K562 (cell line): ENCODE data around the gene PTPRC. TPM values are rescaled to one million over a fixed set of nuclear protein-coding genes. Genes with fewer than 3 reads are reported as not detected.

Experiments used
- ATAC-seq: fragments of 200-7000 bp; cut with Tn5 transposase; 3 replicates; pipeline ENCODE4 v1.9.1; 2020; ENCODE audit warnings: moderate library complexity
- BruUV-seq: library from RNA; stranded (reverse); fragments of 400-500 nt; replicated peaks from 2 replicates; lab custom pipeline; 2021; lab: Mats Ljungman, UMichigan
- CTCF ChIA-PET: fragments of 300-600 bp; formaldehyde crosslinking; extraction: SDS; loops from one replicate; lab custom pipeline; 2021; ENCODE audit warnings: low intra/inter-chr PET ratio; lab: Yijun Ruan, JAX
- POLR2A ChIA-PET: fragments of 300-600, 350-650 bp; sonication (Branson Sonifier 250); formaldehyde crosslinking; extraction: SDS; loops from one replicate; lab custom pipeline; 2021; ENCODE audit warnings: antibody characterized with exemption, inconsistent platforms; lab: Yijun Ruan, JAX
- DNase-seq, 4 experiments: peaks; one replicate each; pipeline versions ENCODE4 v3.0.0 to v3.0.0-alpha.2; 2011 to 2018; ENCODE audit warnings: low spot score in 3 of 4, mixed read lengths in 3 of 4; ENCODE audit errors: extremely low read depth in 1 of 4
- FAIRE-seq: peaks from 2 replicates; lab custom pipeline; 2011; peaks lifted over from hg19 to GRCh38; lab: Jason Lieb, UNC
- H2AFZ ChIP-seq: 2 replicates; pipeline ENCODE4 v1.6.0; 2011; ENCODE audit warnings: low read depth, low read length, control low read depth, inconsistent platforms
- H3K27ac ChIP-seq: fragments of 200-600 bp; 3 replicates; pipeline ENCODE4 v1.8.0; 2011; ENCODE audit warnings: low read depth, mild to moderate bottlenecking, control low read depth, inconsistent platforms, low read length, moderate library complexity, mixed read lengths; ENCODE audit errors: extremely low read depth
- H3K27me3 ChIP-seq, 2 experiments: fragments of 300-600 bp in 1 of 2; 2 replicates in 1 of 2; 3 replicates in 1 of 2; pipeline versions ENCODE4 v1.6.0 to v1.8.0; 2011; ENCODE audit warnings: inconsistent platforms in 2 of 2, low read length in 2 of 2, mild to moderate bottlenecking in 1 of 2, mixed read lengths in 1 of 2, moderate library complexity in 1 of 2; ENCODE audit not compliant: control insufficient read depth in 2 of 2, insufficient read depth in 2 of 2
- H3K36me3 ChIP-seq: fragments of 300-600 bp; 3 replicates; pipeline ENCODE4 v1.8.0; 2011; ENCODE audit warnings: mild to moderate bottlenecking, low read length, inconsistent platforms; ENCODE audit not compliant: control insufficient read depth, insufficient read depth
- H3K4me1 ChIP-seq, 2 experiments: fragments of 200-600 bp in 1 of 2; replicated peaks in 1 of 2; 2 replicates in 1 of 2; 3 replicates in 1 of 2; pipeline versions ENCODE4 v1.5.1 to v1.8.0; 2011; ENCODE audit warnings: inconsistent platforms in 2 of 2, low read length in 2 of 2, mild to moderate bottlenecking in 1 of 2, mixed read lengths in 1 of 2, moderate library complexity in 1 of 2; ENCODE audit not compliant: control insufficient read depth in 2 of 2, insufficient read depth in 2 of 2
- H3K4me2 ChIP-seq: 2 replicates; pipeline ENCODE4 v1.6.1; 2011; ENCODE audit warnings: low read length, control low read depth, inconsistent platforms, mixed read lengths; ENCODE audit not compliant: insufficient read depth
- H3K4me3 ChIP-seq: fragments of 200-600 bp; sonication (generic), shearing (Covaris generic); 2 replicates; pipeline ENCODE4 v1.5.1; 2016; ENCODE audit warnings: control low read depth, inconsistent platforms
- H3K79me2 ChIP-seq: fragments of 200-600 bp; 3 replicates; pipeline ENCODE4 v1.8.0; 2011; ENCODE audit warnings: low read length, inconsistent platforms; ENCODE audit not compliant: control insufficient read depth, insufficient read depth
- H3K9ac ChIP-seq, 2 experiments: 2 replicates each; pipeline versions ENCODE4 v1.6.0 to v1.6.1; 2011; ENCODE audit warnings: low read depth in 2 of 2, low read length in 2 of 2, control low read depth in 1 of 2, inconsistent platforms in 1 of 2, mild to moderate bottlenecking in 1 of 2, mixed read lengths in 1 of 2; ENCODE audit not compliant: insufficient read depth in 1 of 2
- H3K9me1 ChIP-seq: one replicate; pipeline ENCODE4 v1.6.0; 2011; ENCODE audit warnings: inconsistent platforms, mild to moderate bottlenecking, low read length, moderate library complexity; ENCODE audit not compliant: control insufficient read depth, insufficient read depth
- H3K9me3 ChIP-seq: replicated peaks from 2 replicates; pipeline ENCODE4 v1.5.1; 2011; ENCODE audit warnings: low read depth, low read length, inconsistent platforms; ENCODE audit not compliant: control insufficient read depth, insufficient read depth
- H4K20me1 ChIP-seq: replicated peaks from 2 replicates; pipeline ENCODE4 v1.6.1; 2011; ENCODE audit warnings: low read length, inconsistent platforms, mixed read lengths; ENCODE audit not compliant: control insufficient read depth, insufficient read depth
- CBFA2T2 ChIP-seq: fragments of 450-650 bp; conservative IDR thresholded peaks from 2 replicates; pipeline ENCODE4 v1.6.1; 2017; ENCODE audit warnings: mild to moderate bottlenecking
- DLX4 ChIP-seq: fragments of 250-450 bp; sonication (Bioruptor Pico); IDR thresholded peaks from 2 replicates; pipeline ENCODE4 v1.6.1; 2021; ENCODE audit warnings: mild to moderate bottlenecking
- DMBX1 ChIP-seq: fragments of 250-450 bp; sonication (Bioruptor Pico); IDR thresholded peaks from 2 replicates; pipeline ENCODE4 v1.8.0; 2022; ENCODE audit warnings: inconsistent platforms, mild to moderate bottlenecking, moderate library complexity, borderline replicate concordance
- GABPA ChIP-seq: fragments of 200-800 bp; sonication (Bioruptor generic); conservative IDR thresholded peaks from 2 replicates; pipeline ENCODE4 v1.6.1; 2016; ENCODE audit warnings: low read depth, missing genetic modification characterization, missing compliant biosample characterization
- MYBL2 ChIP-seq, 2 experiments: fragments of 450-650 bp in 1 of 2; sonication (generic) in 1 of 2; formaldehyde crosslinking in 1 of 2; IDR thresholded peaks; 2 replicates each; pipeline versions ENCODE4 v1.6.1 to v1.8.1; 2017 to 2022; ENCODE audit warnings: borderline replicate concordance in 1 of 2, inconsistent platforms in 1 of 2, low read depth in 1 of 2, mild to moderate bottlenecking in 1 of 2, missing genetic modification reagents in 1 of 2, moderate library complexity in 1 of 2
- PML ChIP-seq: IDR thresholded peaks from 2 replicates; pipeline ENCODE4 v1.6.1; 2012; ENCODE audit warnings: low read length, inconsistent platforms
- POLR2G ChIP-seq: fragments of 200-400 bp; formaldehyde crosslinking; IDR thresholded peaks from 2 replicates; pipeline ENCODE4 v1.6.1; 2017; ENCODE audit warnings: low read depth, mild to moderate bottlenecking, antibody characterized with exemption, low read length, moderate library complexity
- PPARD ChIP-seq: fragments of 250-450 bp; sonication (Bioruptor Pico); IDR thresholded peaks from 2 replicates; pipeline ENCODE4 v1.8.0; 2022; ENCODE audit warnings: inconsistent platforms, mild to moderate bottlenecking, moderate library complexity
- TGIF2 ChIP-seq: sonication (generic); formaldehyde crosslinking; IDR thresholded peaks from 2 replicates; pipeline ENCODE4 v1.8.1; 2022; ENCODE audit warnings: mild to moderate bottlenecking, missing genetic modification reagents, moderate library complexity
- ZNF518B ChIP-seq: fragments of 250-450 bp; sonication (Bioruptor Pico); IDR thresholded peaks from 2 replicates; pipeline ENCODE4 v1.5.0; 2021; ENCODE audit warnings: mild to moderate bottlenecking, moderate library complexity
- WGBS: fragments of 100-300 bp; shearing (Covaris generic); methylation state at CpG from one replicate; pipeline ENCODE4 v1.1.6; 2016; ENCODE audit warnings: low coverage, mixed read lengths; ENCODE audit not compliant: insufficient coverage; ENCODE audit errors: missing lambda C conversion rate; 5-methylcytosine and 5-hydroxymethylcytosine counted together
- in situ Hi-C: fragments of 300-500 bp; cut with MboI; formaldehyde crosslinking; loops from 4 replicates; pipeline ENCODE4 v1.15.0; 2018; ENCODE audit warnings: inconsistent platforms, mixed read lengths
- intact Hi-C: fragments of 100-400 bp; cut with micrococcal nuclease; formaldehyde crosslinking; loops from 2 replicates; pipeline ENCODE4 v1.14.2; 2022
- polyA plus RNA-seq, 8 experiments: library from polyadenylated mRNA; depleted of rRNA in 4 of 8; stranded (reverse) in 5 of 8; unstranded in 3 of 8; fragments of >200 nt; fragmentation: Nextera tagmentation in 2 of 8; fragmentation: Illumina TruSeq in 1 of 8; extraction: Ambion mirVana in 2 of 8; extraction: Trizol in 1 of 8; gene quantifications; 2 replicates each; pipeline versions ENCODE4 v1.2.1 to v1.2.3, GENCODE V29; 2011 to 2014; ENCODE audit warnings: inconsistent platforms in 1 of 8, missing spikeins in 1 of 8
- total RNA-seq, 7 experiments: library from RNA; depleted of rRNA in 6 of 7; stranded (reverse); fragments of >200 nt in 6 of 7; fragmentation: Illumina TruSeq in 2 of 7; extraction: Trizol in 2 of 7; gene quantifications; 2 replicates each; pipeline versions ENCODE4 v1.2.1 to v1.2.3, GENCODE V29; 2011 to 2021; ENCODE audit warnings: low replicate concordance in 1 of 7

Gene PTPRC
- total and polyA plus RNA-seq, 9 of the 15 experiments (the other 6 are each of a cell fraction or from before 2014, with no cell fraction given), result 7.1 to 107 (median 62.9) TPM

DNA sequence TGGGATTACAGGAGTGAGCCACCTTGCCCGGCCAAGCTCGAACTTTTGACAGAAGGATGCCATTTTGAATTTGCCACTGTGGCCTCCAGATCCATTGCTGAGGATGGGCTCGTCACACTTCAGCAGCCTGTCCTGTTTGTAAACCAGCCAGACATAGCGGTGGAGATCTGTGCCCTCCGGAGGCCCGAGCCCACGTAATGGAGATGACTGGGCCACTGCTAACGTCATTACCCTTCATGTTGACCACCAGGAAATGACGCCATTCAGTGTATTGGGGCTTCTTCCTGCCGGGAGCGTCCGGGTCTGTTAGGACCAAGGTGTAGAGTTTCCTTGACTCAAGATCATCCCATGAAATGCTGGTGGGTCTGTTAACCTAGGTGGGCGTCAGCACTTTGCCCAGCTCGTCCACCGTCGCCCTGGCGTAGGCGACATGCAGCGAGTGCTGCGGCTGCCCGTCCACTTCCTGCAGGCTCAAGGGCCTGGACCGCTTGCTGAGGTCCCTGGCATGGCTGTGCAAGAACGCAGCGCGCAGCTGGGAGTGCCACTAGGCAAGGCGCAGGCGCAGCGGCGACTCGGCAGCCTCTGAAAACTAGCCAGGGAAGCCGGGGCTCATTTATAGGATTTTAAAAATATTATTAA is 40.8 kb downstream of the PTPRC start:
- Histone ChIP-seq H3K4me1 (peaks cover 4 to 5% of the 10 kb centered on the region in 2 experiments; a peak in 4 of 5 replicates), H3K27me3 (no peaks in the 10 kb centered on the region), H3K4me2 (no peak overlapping the region), H4K20me1 (no peaks in the 10 kb centered on the region), H3K36me3 (no peaks in the 10 kb centered on the region), H3K79me2 (peaks cover 16% of the 10 kb centered on the region), H3K27ac (no peak overlapping the region), H3K9me1 (no peaks in the 10 kb centered on the region), H2AFZ (no peak overlapping the region), H3K4me3 (no peak overlapping the region), H3K9me3 (no peaks in the 10 kb centered on the region; the same call in 1 of the 2 replicates), H3K9ac (no peak overlapping the region)
- WGBS, result 61% methylated on average over 31 of the region's 31 CpGs
- BruUV-seq, result no TSS peak
- ATAC-seq (no peak), DNase-seq (no peak), FAIRE-seq (no peak)
- POLR2A ChIA-PET, result interaction anchor here (0.9 kb wide), 1 partner anchor 8 kb away, joined by 3 read pairs; no protein-coding TSS in a partner anchor
- TF ChIP-seq TGIF2 (CRISPR knock-in tag), result no peak
- no peak for TF ChIP-seq DLX4 (CRISPR knock-in tag)
- no peak for TF ChIP-seq PML
- TF ChIP-seq ZNF518B (CRISPR knock-in tag), result no peak
- peak; percentile 6; the same call in 1 of the 2 replicates for TF ChIP-seq DMBX1 (CRISPR knock-in tag)
- peak; percentile 54; the same call in 1 of the 2 replicates for TF ChIP-seq GABPA (tag)
- peak; percentile 49 for TF ChIP-seq POLR2G
- no peak for TF ChIP-seq PPARD (CRISPR knock-in tag)
- no peak for TF ChIP-seq MYBL2 (IDR thresholded peaks at IDR 0.05; ENCODE audit: low read depth)
- TF ChIP-seq MYBL2 (CRISPR knock-in tag; IDR thresholded peaks at IDR 0.05; ENCODE audit: borderline replicate concordance), result 0 out of 2 replicates have a peak, but pooled peaks have one; percentile 43
- TF ChIP-seq CBFA2T2, result no peak
- intact Hi-C loops, result loop anchor here (2.0 kb wide), 1 partner anchor 23 kb away; no protein-coding TSS in a partner anchor
- CTCF ChIA-PET, result no interaction called here
- in situ Hi-C loops, result no loop called here
